Astrocyte of the cerebellum (primary cell): ENCODE measurements around the gene RER1.

Experiments used
- DNase-seq: peaks from one replicate; pipeline ENCODE4 v3.0.0-alpha.2; 2011; ENCODE audit warnings: low read depth
- H3K4me3 ChIP-seq: 2 replicates; pipeline ENCODE4 v1.5.1; 2011; ENCODE audit warnings: mild to moderate bottlenecking, low read depth, low read length, moderate library complexity
- CTCF ChIP-seq: IDR thresholded peaks from 2 replicates; pipeline ENCODE4 v1.5.1; 2012; ENCODE audit warnings: low read length, low read depth, moderate library complexity, mild to moderate bottlenecking; ENCODE audit errors: missing control alignments
- in situ Hi-C: cut with HindIII; loops from 2 replicates; pipeline ENCODE4 v1.10.0; 2017; ENCODE audit warnings: low sequenced_read_pairs

The RER1 gene

GRCh38 chr1:2345297-2346075 lies 46.2 kb upstream of the RER1 start:
- no peak for TF ChIP-seq CTCF
- in situ Hi-C loops = loop anchor here (5.0 kb wide), 2 partner anchors 43 to 148 kb away; no protein-coding TSS in a partner anchor
- no peak overlapping the region for H3K4me3 ChIP-seq
- no peak for DNase-seq

- H3K4me3 ChIP-seq = no peak overlapping the region
- no peak for TF ChIP-seq CTCF
- in situ Hi-C loops = loop anchor here (5.0 kb wide), 2 partner anchors 45 to 150 kb away; no protein-coding TSS in a partner anchor
- no peak for DNase-seq
These were observed 44.8 kb upstream of the RER1 start for GRCh38 chr1:2346691-2347408.

- TF ChIP-seq CTCF = no peak
- in situ Hi-C loops = loop anchor here (5.0 kb wide), 2 partner anchors 45 to 150 kb away; no protein-coding TSS in a partner anchor
- no peak for DNase-seq
- no peak overlapping the region for H3K4me3 ChIP-seq
These were observed 44.2 kb upstream of the RER1 start for GRCh38 chr1:2347409-2347785.

- in situ Hi-C loops = loop anchor here (5.0 kb wide), 2 partner anchors 46 to 151 kb away; no protein-coding TSS in a partner anchor
- H3K4me3 ChIP-seq = no peak overlapping the region
- TF ChIP-seq CTCF = no peak
- DNase-seq = no peak
These were observed 43.7 kb upstream of the RER1 start for GRCh38 chr1:2347896-2348295.

- no peak for TF ChIP-seq CTCF
- in situ Hi-C loops = loop anchor here (5.0 kb wide), 2 partner anchors 46 to 151 kb away; no protein-coding TSS in a partner anchor
- no peak for DNase-seq
- H3K4me3 ChIP-seq = no peak overlapping the region
These were observed 43.0 kb upstream of the RER1 start for GRCh38 chr1:2348346-2349325.

GRCh38 chr1:2349806-2350205 lies 41.8 kb upstream of the RER1 start:
- H3K4me3 ChIP-seq = no peak overlapping the region
- no peak for TF ChIP-seq CTCF
- no peak for DNase-seq
- in situ Hi-C loops = loop anchor here (5.0 kb wide), 2 partner anchors 48 to 153 kb away; no protein-coding TSS in a partner anchor
